GM19240 (cell line): ENCODE measurements around the gene FAM76B.
A peak's percentile ranks its signal among the peaks of the same experiment; 100 is the strongest.

Experiments used
- DNase-seq: peaks from one replicate; pipeline ENCODE4 v3.0.0; 2011; ENCODE audit warnings: low spot score; ENCODE audit not compliant: insufficient read length

FAM76B gene

GRCh38 chr11:95792200-95792599 is 2.6 kb upstream of the FAM76B start:
- no peak for DNase-seq

DNA sequence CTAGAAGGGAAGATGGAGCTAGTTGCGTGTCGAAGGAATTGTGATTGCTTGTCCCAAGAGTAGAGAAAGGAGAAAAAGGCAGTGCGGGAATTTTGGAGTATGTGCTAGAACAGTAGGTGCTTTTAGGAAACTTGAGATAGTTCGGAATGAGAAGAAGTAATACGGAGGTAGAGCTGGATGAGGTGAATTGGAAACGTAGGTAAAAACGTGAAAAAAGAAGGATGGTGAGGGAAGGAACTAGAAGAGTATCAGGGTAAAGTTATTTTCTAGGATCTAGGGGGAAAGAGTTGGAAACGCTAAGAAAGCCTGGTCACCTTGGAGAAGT is 2.1 kb upstream of the FAM76B start:
- no peak for DNase-seq

- DNase-seq = no peak
These were observed 1.5 kb upstream of the FAM76B start for GRCh38 chr11:95790933-95791708.

- DNase-seq = peak; percentile 37
These were observed 746 bp upstream of the FAM76B start, which contains the start of gene CEP57 for GRCh38 chr11:95790123-95790932. CEP57 (plus strand) TSS chr11:95790498; CDS start chr11:95790699, 201 bp downstream.

DNA sequence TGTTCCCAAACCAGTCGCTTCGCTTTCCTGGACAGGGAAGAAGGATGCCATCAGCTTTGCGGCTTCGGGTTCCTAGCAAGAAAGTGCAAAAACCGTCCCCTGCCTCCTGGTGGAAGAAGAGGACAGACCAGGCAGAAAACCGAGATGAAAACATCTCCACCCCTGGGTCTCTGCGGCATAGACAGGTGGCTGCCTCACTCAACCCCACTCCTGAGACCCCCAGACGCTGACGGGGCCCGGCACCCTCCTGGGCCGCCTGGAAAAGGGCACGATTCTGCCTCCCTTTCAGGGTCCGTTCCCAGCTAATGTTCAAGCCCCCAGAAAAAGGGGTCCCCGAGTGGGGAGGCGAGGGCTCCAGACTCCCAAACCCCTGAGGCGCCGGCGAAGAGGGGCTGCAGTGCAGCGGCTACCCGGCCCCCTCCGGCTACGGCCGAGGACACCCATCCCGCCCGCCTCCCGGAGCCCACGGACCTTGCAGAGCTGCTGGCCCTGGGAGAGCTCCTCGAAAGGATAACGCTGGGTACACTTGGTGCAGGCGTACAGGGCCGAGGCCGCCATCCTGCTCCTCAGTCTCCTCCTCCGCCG is 569 bp downstream of the FAM76B start:
- no peak for DNase-seq

DNA sequence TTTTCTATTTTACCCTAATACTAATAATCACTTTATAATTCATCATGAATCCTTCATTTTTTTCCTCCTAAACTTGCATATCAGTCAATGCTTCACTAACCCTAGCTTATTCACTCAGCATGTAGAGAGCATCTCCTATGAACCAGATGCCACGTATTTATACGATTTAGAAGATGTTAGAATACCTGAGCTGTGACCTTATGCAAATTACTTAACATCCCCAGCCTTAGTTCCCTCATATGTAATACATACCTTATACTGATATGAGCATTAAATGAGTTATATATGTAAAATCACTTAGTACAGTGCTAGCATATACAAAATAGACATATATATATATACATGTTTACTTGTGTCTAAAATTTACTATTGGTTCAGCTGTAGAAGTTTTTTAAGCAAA is 9.0 kb downstream of the FAM76B start:
- no peak for DNase-seq

DNA sequence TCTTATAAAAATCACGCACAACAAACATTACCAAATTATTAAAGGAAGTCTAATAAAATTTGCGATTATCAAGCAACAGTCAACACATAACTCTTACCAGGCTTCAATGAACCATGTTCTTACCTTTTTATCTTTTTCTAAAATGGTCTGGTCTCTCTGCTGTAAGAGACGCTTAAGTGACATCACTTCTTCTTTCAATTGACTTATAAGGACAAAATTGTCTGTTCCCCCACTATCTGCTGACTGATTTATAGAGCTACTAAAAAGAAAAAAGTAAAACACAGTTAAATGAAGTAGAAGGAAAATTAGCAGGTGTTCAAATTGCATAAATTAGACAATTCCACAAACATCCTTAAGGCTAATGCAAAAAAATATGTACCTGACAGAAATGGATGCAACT is 10.9 kb downstream of the FAM76B start:
- no peak for DNase-seq

- no peak for DNase-seq
These were observed 12.7 kb downstream of the FAM76B start for GRCh38 chr11:95776859-95777258.

DNA sequence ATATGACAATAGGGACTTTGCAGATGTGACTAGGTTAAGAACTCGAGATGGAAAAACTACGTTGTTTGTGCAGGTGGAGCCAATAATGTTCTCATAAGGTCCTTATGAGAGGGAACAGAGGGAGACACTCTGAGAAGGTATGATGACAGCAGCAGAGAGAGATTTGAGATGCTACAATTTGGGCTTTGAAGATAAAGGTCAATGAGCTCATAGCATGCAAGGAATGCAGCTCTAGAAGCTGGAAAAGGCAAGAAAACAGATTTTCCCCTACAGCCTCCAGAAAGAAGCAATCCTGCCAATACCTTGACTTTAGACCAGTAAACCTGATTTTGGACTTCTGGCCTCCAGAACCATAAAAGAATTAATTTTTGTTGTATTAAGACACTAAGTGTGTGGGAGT is 21.1 kb downstream of the FAM76B start:
- no peak for DNase-seq

DNA sequence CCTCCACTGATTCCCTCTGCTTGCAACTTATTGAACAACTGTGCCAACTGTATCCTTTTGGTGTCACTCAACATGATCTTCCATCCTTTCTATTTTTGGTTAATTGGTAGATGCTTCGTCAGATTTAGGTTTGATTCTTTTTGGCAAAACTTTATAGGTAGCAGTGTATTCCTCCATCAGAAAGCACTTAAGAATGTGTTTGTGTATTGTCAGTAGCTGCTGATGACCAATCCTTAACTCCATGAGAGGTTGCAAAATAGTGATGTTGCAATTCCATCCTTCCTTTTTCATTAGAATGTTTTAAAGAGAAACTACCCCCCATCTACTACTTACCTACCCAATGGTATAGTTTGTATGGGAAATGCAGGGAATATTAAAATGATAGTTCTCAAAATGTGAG is 22.1 kb downstream of the FAM76B start:
- no peak for DNase-seq

DNA sequence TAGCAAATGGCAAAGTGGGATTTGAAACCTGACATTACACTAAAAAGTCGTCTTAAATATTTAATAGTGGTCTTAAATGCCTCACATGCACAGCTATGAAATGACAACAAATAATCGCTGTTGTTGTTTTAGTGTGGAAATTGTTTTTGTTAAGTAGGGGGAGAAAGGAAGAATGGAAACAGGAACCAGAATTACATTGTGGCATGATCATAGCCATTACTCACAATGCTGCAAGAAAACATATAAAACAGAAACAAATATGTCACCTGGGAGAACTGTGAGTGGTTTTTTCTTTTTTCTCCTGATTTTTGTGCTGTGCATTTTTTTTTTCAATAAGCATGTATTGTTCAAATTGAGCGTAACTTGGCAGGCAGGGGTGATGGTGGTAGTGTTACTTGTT is 22.9 kb downstream of the FAM76B start:
- DNase-seq = no peak

GRCh38 chr11:95764267-95764898 is 25.2 kb downstream of the FAM76B start:
- DNase-seq = peak; percentile 11

DNA sequence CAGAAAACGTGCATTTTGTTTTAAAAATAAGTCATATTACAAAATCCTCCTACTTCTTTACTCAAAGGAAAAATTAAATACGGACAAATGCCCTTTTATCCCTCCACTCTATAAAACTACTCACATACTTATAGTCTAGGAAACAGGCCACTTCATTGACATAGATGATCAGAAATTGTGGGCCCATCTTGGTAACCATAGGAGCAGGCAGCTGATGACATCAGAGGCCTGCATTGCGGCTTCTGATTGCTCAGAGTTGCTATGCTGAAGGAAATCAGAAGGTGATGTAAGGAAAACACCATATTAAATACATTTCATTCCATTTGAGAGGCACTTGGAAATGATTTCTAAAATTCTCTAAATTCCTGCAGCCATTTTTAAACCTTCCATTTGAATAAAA is 27.0 kb downstream of the FAM76B start:
- DNase-seq = no peak

GRCh38 chr11:95760941-95761340 is 28.6 kb downstream of the FAM76B start:
- no peak for DNase-seq

DNA sequence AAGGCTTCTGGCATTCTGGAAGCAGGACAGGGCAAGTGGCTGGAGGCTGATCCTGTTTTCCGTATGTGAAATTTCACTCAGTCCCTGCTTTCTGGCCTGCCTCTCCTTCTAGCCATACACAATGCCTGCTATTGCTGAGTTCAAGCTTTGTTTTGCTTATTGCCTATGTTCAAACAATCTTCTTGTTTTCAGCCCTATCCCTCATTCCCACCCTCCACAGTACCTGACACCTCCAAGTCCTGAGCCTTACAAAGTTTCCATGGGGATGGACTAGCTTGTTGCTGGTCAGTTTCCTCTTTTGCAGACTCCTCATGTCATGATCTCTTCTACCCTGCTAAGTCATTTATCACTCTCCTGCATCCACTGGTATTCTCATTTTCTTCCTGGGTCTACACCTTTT is 38.1 kb downstream of the FAM76B start:
- DNase-seq = no peak

DNA sequence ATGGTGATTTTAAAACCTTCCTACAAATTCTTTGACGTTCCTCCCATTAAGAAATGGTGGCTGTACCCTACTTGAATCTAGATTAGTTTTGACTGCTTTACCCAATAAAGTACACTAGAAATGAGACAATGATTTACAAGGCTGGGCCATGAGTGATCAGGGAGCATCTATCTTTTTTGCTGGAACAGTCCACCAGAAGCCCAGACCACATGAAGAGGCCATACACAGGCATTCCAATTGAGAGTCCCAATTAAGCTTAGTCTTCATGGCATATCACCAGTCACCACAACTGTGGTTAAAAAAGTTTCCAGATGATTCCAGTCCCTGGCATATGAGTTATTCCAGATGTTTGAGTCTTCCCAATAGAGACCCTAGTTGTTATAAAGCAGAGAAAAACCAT is 39.5 kb downstream of the FAM76B start:
- no peak for DNase-seq

DNA sequence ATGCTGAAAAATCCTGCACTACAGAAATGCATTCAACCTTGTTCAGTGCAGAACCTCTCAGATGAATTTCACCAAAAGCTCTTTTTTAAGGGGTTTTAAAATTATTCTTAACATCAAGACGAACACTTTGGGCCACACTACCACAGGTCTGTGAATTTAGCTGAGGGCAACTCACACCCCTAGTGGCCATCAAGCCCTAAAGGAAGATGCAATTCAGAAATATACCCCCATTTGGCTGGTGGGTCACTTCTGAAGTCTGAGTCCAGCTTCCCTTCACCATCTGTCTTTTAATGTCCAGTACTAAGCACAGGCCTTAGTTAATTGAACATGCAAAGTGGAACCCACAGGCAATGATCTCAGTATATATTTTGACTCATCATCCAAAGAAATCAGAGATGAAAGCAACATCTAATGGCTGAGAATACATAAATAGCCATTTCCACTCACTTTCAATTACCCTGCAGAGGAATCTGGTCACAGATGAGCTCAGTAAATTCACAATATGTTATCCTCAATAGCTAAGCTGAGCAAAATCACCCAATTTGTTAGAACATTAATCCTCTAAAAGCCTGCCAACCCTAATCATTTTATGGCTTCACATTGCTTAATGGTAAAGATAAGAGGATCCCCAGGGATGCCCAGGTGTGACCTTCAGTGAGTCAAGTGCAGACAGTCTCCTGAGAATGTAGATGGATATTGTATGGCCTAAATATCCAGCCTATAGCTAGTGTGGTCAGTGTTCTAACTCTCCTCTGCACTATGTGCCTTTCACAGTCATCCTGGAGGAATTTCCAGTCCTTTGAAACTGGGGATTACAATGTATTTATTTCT is 50.3 kb downstream of the FAM76B start:
- DNase-seq = no peak

- no peak for DNase-seq
These were observed 52.8 kb downstream of the FAM76B start for GRCh38 chr11:95736809-95737208.

DNA sequence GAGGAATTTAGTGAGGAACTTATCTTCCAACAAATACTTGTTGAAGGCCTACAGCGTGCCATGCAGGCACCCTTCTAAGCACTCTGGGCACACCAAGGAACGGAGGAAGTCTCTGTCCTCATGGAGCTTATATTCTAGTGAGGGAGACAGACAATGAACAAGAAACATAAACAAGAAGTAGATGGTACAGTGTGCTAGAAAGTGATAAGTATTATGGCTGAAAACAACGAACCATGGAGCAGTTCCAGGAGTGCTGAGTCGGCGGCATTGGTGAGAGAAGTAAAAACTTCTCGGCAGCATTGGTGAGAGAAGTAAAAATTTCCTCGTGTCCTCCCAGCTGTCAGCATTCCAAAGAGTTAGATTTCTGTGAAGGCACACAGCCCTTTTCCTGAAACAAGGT is 53.2 kb downstream of the FAM76B start:
- DNase-seq = no peak

DNA sequence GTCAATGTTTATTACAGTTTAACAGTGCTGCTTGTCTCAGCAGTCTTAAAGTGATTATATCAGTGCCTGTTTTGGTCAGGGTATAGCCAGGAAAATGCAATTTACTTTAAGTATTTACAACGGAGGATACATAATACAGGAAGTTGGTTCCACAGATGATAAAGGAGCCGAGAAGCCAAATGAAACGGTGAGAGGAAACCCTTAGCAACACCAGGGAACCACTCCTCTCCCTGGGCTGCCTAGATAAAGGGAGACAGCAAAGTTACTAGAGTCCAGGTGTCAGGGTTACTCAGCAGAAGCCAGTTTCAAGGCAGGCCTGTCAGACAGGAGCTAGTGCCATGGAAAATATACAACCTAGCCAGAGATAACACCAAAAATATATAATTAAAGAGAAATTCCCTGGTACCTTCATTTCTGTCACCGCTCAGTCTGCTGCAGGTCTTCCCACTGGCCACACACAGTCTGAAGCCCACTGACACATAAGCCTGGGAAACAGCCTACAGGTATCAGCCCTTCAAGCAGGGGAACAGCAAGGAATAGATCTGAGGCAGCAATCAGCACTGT is 55.5 kb downstream of the FAM76B start:
- DNase-seq = no peak
